ENCODE results near the gene HRC. TPM values are rescaled to one million over a fixed set of nuclear protein-coding genes. Genes with fewer than 3 reads are reported as not detected.

HRC gene
- total RNA-seq: 1 to 10 TPM in 1 of 2 donors, under 1 TPM in 1; 0.53 to 1.8 TPM

GRCh38 chr19:49155005-49155819 is at the start of gene HRC:
Gene HRC (minus strand): TSS chr19:49155396. CDS start chr19:49155237, 159 bp downstream.
- TF ChIP-seq CTCF (IDR thresholded peaks at IDR 0.05): no peak
- no peak within 1 kb of the TSS for H3K27ac ChIP-seq
- DNase-seq: no peak
- no peaks in the 10 kb centered on the region for H3K36me3 ChIP-seq
- intact Hi-C loops (cut with DNase I): loop anchor here (5.0 kb wide), 1 partner anchor 42 kb away; no protein-coding TSS in a partner anchor
- no peaks in the 10 kb centered on the region for H3K9me3 ChIP-seq
- no peaks in the 10 kb centered on the region for H3K4me1 ChIP-seq
- no peaks in the 10 kb centered on the region for H3K27me3 ChIP-seq
- H3K4me3 ChIP-seq: no peak within 1 kb of the TSS
- H3K9ac ChIP-seq (ENCODE audit: low read depth in 2 of 2, low read length in 2 of 2): no peak within 1 kb of the TSS

GRCh38 chr19:49201042-49201441 is 45.8 kb upstream of the HRC start:
- intact Hi-C loops (cut with DNase I): loop anchor here (5.0 kb wide), 1 partner anchor 54 kb away; no protein-coding TSS in a partner anchor
- peaks cover 15% of the 10 kb centered on the region for H3K4me1 ChIP-seq
- no peak overlapping the region for H3K9ac ChIP-seq (ENCODE audit: low read depth in 2 of 2, low read length in 2 of 2)
- TF ChIP-seq CTCF (IDR thresholded peaks at IDR 0.05): no peak
- DNase-seq: peak; percentile 37
- peak overlapping the region; percentile 19 for H3K27ac ChIP-seq
- no peaks in the 10 kb centered on the region for H3K36me3 ChIP-seq
- no peak overlapping the region for H3K4me3 ChIP-seq
- no peaks in the 10 kb centered on the region for H3K9me3 ChIP-seq
- H3K27me3 ChIP-seq: no peaks in the 10 kb centered on the region

GRCh38 chr19:49200238-49200862 is 45.2 kb upstream of the HRC start:
- intact Hi-C loops (cut with DNase I): loop anchor here (5.0 kb wide), 1 partner anchor 53 kb away; no protein-coding TSS in a partner anchor
- no peak for TF ChIP-seq CTCF (IDR thresholded peaks at IDR 0.05)

GRCh38 chr19:49196527-49197240 is 41.5 kb upstream of the HRC start:
- peak; percentile 60 for DNase-seq
- H3K4me1 ChIP-seq: peaks cover 15% of the 10 kb centered on the region
- H3K9me3 ChIP-seq: no peaks in the 10 kb centered on the region
- no peaks in the 10 kb centered on the region for H3K27me3 ChIP-seq
- H3K4me3 ChIP-seq: no peak overlapping the region
- intact Hi-C loops (cut with DNase I): loop anchor here (5.0 kb wide), 1 partner anchor 39 kb away; the partner anchor contains the start of genes HRC and TRPM4
- H3K27ac ChIP-seq: peak overlapping the region; percentile 76
- H3K36me3 ChIP-seq: no peaks in the 10 kb centered on the region
- H3K9ac ChIP-seq (ENCODE audit: low read depth in 2 of 2, low read length in 2 of 2): peak overlapping the region; percentile 30 to 68
- TF ChIP-seq CTCF (IDR thresholded peaks at IDR 0.05): no peak

More at GRCh38 chr19:49200238-49200862, 45.2 kb upstream of the HRC start:
- peak overlapping the region; percentile 19 for H3K27ac ChIP-seq
- no peaks in the 10 kb centered on the region for H3K9me3 ChIP-seq
- H3K9ac ChIP-seq (ENCODE audit: low read depth in 2 of 2, low read length in 2 of 2): peak overlapping the region in 1 of 2 donors; percentile 12
- no peak overlapping the region for H3K4me3 ChIP-seq
- peaks cover 15% of the 10 kb centered on the region for H3K4me1 ChIP-seq
- DNase-seq: peak; percentile 63
- H3K36me3 ChIP-seq: no peaks in the 10 kb centered on the region
- no peaks in the 10 kb centered on the region for H3K27me3 ChIP-seq

GRCh38 chr19:49194408-49194807 is 39.2 kb upstream of the HRC start:
- no peak for DNase-seq
- Histone ChIP-seq H3K27me3 (no peaks in the 10 kb centered on the region), H3K9me3 (no peaks in the 10 kb centered on the region), H3K4me3 (no peak overlapping the region), H3K4me1 (peaks cover 12% of the 10 kb centered on the region), H3K27ac (no peak overlapping the region), H3K9ac (ENCODE audit: low read depth in 2 of 2, low read length in 2 of 2) (no peak overlapping the region), H3K36me3 (peaks cover 2% of the 10 kb centered on the region)
- intact Hi-C loops (cut with DNase I): no loop called here
- TF ChIP-seq CTCF (IDR thresholded peaks at IDR 0.05): no peak

Data from colonic mucosa (tissue), 4 donors.